Heart right ventricle (tissue), 16 donors: Measurements from ENCODE around the gene KCNQ1. TPM values are rescaled to one million over a fixed set of nuclear protein-coding genes. Genes with fewer than 3 reads are reported as not detected.

Source experiments
- ATAC-seq, 8 donors: fragments of 200-7000 bp; cut with Tn5 transposase; one replicate each; pipeline ENCODE4 v1.9.1; 2020; ENCODE audit warnings: mild to moderate bottlenecking in 8 of 8, moderate library complexity in 8 of 8, moderate number of reproducible peaks in 1 of 8
- DNase-seq, 2 donors: peaks; one replicate each; pipeline ENCODE4 v3.0.0-alpha.2; 2020
- H3K27ac ChIP-seq, 10 donors: fragments of 200-600 bp; sonication (generic) in 2 of 10; one replicate each; pipeline versions ENCODE4 v1.5.0 to v1.8.0; 2020 to 2022; ENCODE audit warnings: mild to moderate bottlenecking in 3 of 10
- H3K27me3 ChIP-seq, 7 donors: fragments of 200-600 bp; one replicate each; pipeline ENCODE4 v1.8.0; 2021 to 2022; ENCODE audit warnings: mild to moderate bottlenecking in 2 of 7
- H3K36me3 ChIP-seq, 9 donors: fragments of 200-600 bp; sonication (generic) in 1 of 9; one replicate each; pipeline versions ENCODE4 v1.5.0 to v1.8.0; 2020 to 2022; ENCODE audit warnings: mild to moderate bottlenecking in 2 of 9
- H3K4me1 ChIP-seq, 9 donors: fragments of 200-600 bp; sonication (generic) in 1 of 9; one replicate each; pipeline versions ENCODE4 v1.5.0 to v1.8.0; 2020 to 2022; ENCODE audit warnings: mild to moderate bottlenecking in 4 of 9
- H3K4me3 ChIP-seq, 10 donors: fragments of 200-600 bp; sonication (generic) in 2 of 10; one replicate each; pipeline versions ENCODE4 v1.5.0 to v1.8.0; 2020 to 2022; ENCODE audit warnings: mild to moderate bottlenecking in 7 of 10, moderate library complexity in 2 of 10
- H3K9me3 ChIP-seq, 11 donors: fragments of 200-600 bp in 10 of 11; sonication (generic) in 2 of 11; one replicate each; pipeline versions ENCODE4 v1.5.0 to v1.8.0; 2013 to 2022; ENCODE audit warnings: mild to moderate bottlenecking in 2 of 11, control low read depth in 1 of 11, moderate library complexity in 1 of 11
- CTCF ChIP-seq, 9 donors: fragments of 200-600 bp; sonication (generic) in 2 of 9; IDR thresholded peaks; one replicate each; pipeline versions ENCODE4 v1.5.0 to v1.8.0; 2021 to 2022; ENCODE audit warnings: antibody characterized with exemption in 9 of 9, mild to moderate bottlenecking in 5 of 9, moderate library complexity in 1 of 9
- WGBS, 2 donors: extraction: QIAGEN DNeasy Blood & Tissue Kit; methylation state at CpG; one replicate each; pipeline ENCODE4 v1.1.7; 2013; ENCODE audit warnings: inconsistent platforms in 1 of 2; 5-methylcytosine and 5-hydroxymethylcytosine counted together
- intact Hi-C, 10 donors: fragments of 100-400 bp; cut with DNase I; formaldehyde crosslinking; loops; one replicate each; pipeline versions ENCODE4 v1.11.1 to v1.14.2; 2022
- polyA plus RNA-seq, 2 donors: library from polyadenylated mRNA; stranded (reverse); fragments of 200-250 nt; gene quantifications; one replicate each; pipeline ENCODE4 v1.2.3, GENCODE V29; 2013
- total RNA-seq, 10 donors: library from RNA; stranded (reverse); fragmentation: NEBNext Ultra II Directional in 3 of 10; extraction: Animal tissue kit (Norgen Biotek cat#: 25700) in 3 of 10; gene quantifications; one replicate each; pipeline versions ENCODE4 v1.2.1 to v1.2.4, GENCODE V29; 2021 to 2023
- donor health status: Arrhythmogenic right ventricular cardiomyopathy.
- donor health status: ischemic (EF 13 %, LVEDD 7.1; RV severe dilation, severe dysfunction).
- donor health status: healthy with polysubstance abuse.
- donor health status: DM: no; HTN: yes; CAD: no.
- donor health status: DM: no; HTN: no; CAD: no.
- donor health status: ischemic (EF 25% LVEDD 6.9; RV normal size, moderate dysfunction).
- donor health status: ischemic (EF 25% LVEDD 5.7; RV mildly dilated, moderate dysfunction).
- donor health status: healthy.
- donor health status: DM: yes; HTN: yes; CAD: no.
- donor health status: Ischemic cardiomyopathy.
- donor health status: ischemic (EF 35%, LVEDD 5.7; RV mildly dilated, moderate dysfunction).
- donor health status: nonischemic (EF 11% LVEDD 7.7; RV severe dilation, severe dysfunction).
- donor health status: DM: yes; HTN: yes; CAD: no.
- donor health status: PGD.
- donor health status: ischemic (EF 29% LVEDD 5.4; RV normal size, mild dysfunction).
- donor health status: nonischemic (EF 23%, LVEDD 6.1; RV moderate dilation, normal function).

The KCNQ1 gene
- total and polyA plus RNA-seq, 12 donors, result 19.9 to 48.2 (median 33.7) TPM

GRCh38 chr11:2541881-2542361 is 97.1 kb downstream of the KCNQ1 start:
- Histone ChIP-seq H3K27me3 (no peaks in the 10 kb centered on the region), H3K4me3 (no peak overlapping the region), H3K36me3 (peaks cover 0 to 4% (median 0%) of the 10 kb centered on the region in 9 donors), H3K9me3 (no peaks in the 10 kb centered on the region), H3K27ac (no peak overlapping the region), H3K4me1 (peaks cover 0 to 4% (median 0%) of the 10 kb centered on the region in 9 donors)
- DNase-seq, result no peak
- 85 to 88% methylated on average over 14 of the region's 14 CpGs for WGBS, 2 donors
- intact Hi-C loops, result loop anchor here in 1 of 10 donors (10.0 kb wide), 1 partner anchor 133 kb away; no protein-coding TSS in a partner anchor
- peak in 2 of 8 donors; percentile 12 to 32 for ATAC-seq
- no peak for TF ChIP-seq CTCF (IDR thresholded peaks at IDR 0.05)

GRCh38 chr11:2542406-2542805 is 97.6 kb downstream of the KCNQ1 start:
- peaks cover 0 to 4% (median 0%) of the 10 kb centered on the region in 9 donors for H3K4me1 ChIP-seq
- DNase-seq (no peak), ATAC-seq (no peak)
- TF ChIP-seq CTCF (IDR thresholded peaks at IDR 0.05), result no peak
- H3K27ac ChIP-seq, result no peak overlapping the region
- H3K27me3 ChIP-seq, result no peaks in the 10 kb centered on the region
- peaks cover 0 to 4% (median 0%) of the 10 kb centered on the region in 9 donors for H3K36me3 ChIP-seq
- no peaks in the 10 kb centered on the region for H3K9me3 ChIP-seq
- intact Hi-C loops, result loop anchor here in 1 of 10 donors (10.0 kb wide), 1 partner anchor 132 kb away; no protein-coding TSS in a partner anchor
- WGBS, 2 donors, result 94 to 96% methylated on average over 10 of the region's 10 CpGs
- no peak overlapping the region for H3K4me3 ChIP-seq

DNA sequence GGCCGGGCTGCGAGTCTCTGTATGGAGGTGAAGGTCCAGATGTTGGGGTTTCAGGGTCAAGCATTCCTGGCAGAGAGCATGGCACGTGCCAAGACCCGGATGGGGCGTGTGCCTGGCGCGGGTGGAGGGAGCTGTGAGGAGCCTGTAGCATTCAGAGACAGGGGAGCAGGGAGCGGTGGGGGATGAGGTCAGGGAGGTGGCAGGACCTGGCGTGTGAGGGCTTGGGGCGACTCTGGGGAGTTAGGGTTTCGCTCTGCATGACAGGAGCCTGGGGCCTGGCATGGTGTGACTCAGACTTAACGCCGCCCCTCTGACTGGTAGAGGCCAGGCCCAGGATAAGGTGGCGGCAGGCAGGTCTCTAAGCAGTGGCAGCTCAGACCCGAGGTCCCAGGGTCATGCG is 103.0 kb downstream of the KCNQ1 start:
- H3K9me3 ChIP-seq, result no peaks in the 10 kb centered on the region
- peaks cover 0 to 16% (median 0%) of the 10 kb centered on the region in 9 donors for H3K4me1 ChIP-seq
- H3K4me3 ChIP-seq, result no peak overlapping the region
- no peaks in the 10 kb centered on the region for H3K36me3 ChIP-seq
- 94% methylated on average over 16 of the region's 16 CpGs for WGBS, 2 donors
- no peaks in the 10 kb centered on the region for H3K27me3 ChIP-seq
- intact Hi-C loops, result loop anchor here in 1 of 10 donors (10.0 kb wide), 1 partner anchor 127 kb away; no protein-coding TSS in a partner anchor
- H3K27ac ChIP-seq, result no peak overlapping the region
- TF ChIP-seq CTCF (IDR thresholded peaks at IDR 0.05), result no peak
- DNase-seq, result no peak
- peak in 1 of 8 donors; percentile 21 for ATAC-seq

GRCh38 chr11:2548596-2548995 is 103.8 kb downstream of the KCNQ1 start:
- no peak overlapping the region for H3K27ac ChIP-seq
- H3K36me3 ChIP-seq, result no peaks in the 10 kb centered on the region
- intact Hi-C loops, result loop anchor here in 1 of 10 donors (10.0 kb wide), 1 partner anchor 126 kb away; no protein-coding TSS in a partner anchor
- no peak for TF ChIP-seq CTCF (IDR thresholded peaks at IDR 0.05)
- no peak for DNase-seq
- ATAC-seq, result no peak
- no peaks in the 10 kb centered on the region for H3K9me3 ChIP-seq
- WGBS, 2 donors, result 96 to 99% methylated on average over 12 of the region's 12 CpGs
- H3K27me3 ChIP-seq, result no peaks in the 10 kb centered on the region
- peaks cover 0 to 16% (median 0%) of the 10 kb centered on the region in 9 donors for H3K4me1 ChIP-seq
- H3K4me3 ChIP-seq, result no peak overlapping the region
